Measurements from ENCODE around the gene FAM151A. TPM values are rescaled to one million over a fixed set of nuclear protein-coding genes. Genes with fewer than 3 reads are reported as not detected.
"Not testable (repeated sequence)": the region's sequence is repeated elsewhere in the genome, so short reads cannot be mapped to it uniquely, and the experiment has no call there.

The FAM151A gene
- total RNA-seq, 2 experiments from 2014 or later, result not detected

DNA sequence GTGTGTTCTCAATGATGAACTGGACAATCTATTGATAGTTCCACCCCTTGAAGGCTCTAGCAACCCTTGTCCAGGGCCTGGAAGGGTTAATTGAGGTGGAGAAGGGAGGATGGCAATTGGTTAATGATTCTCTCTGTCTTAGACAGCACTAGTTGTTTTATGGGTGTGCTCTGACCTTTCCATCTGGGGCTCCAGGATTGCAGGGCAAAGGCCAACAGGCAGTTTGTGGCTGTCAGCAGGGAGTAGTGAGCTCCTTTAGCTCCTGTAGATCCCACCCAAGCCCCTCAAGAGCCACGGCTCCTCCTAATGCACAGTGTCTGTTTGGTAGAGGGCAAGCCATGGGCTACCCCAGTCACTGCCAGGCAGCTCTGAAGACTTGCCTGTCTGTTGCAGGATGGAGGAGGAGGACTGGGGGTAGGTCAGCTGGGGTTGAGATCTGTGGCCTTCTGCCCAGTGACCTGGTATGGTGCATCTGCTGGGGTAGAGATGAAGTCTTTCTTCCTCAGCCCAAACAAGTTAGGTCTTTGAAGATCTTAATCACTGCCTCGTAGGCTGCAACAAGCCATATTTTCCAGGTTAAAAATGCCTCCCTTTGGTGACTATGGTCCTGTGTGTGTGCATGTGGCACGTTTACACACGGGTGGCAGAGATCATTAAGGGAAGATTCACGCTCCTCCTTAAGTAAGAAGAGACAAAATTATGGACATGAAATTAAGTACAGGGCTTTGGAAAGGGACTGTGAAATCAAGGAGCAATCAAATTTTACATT, 26.0 kb upstream of the FAM151A start:
- no peak for DNase-seq
- POLR2A ChIA-PET, result no interaction called here
- no peak for ATAC-seq (ENCODE audit: low read depth)
- peaks cover under 1% of the 10 kb centered on the region for H3K9me3 Mint-ChIP-seq
- no peaks in the 10 kb centered on the region for H3K4me1 Mint-ChIP-seq
- no peak overlapping the region for H3K4me3 Mint-ChIP-seq
- peaks cover 14% of the 10 kb centered on the region for H3K27me3 Mint-ChIP-seq
- no peak overlapping the region for H3K27ac Mint-ChIP-seq
- H3K36me3 Mint-ChIP-seq, result no peaks in the 10 kb centered on the region

DNA sequence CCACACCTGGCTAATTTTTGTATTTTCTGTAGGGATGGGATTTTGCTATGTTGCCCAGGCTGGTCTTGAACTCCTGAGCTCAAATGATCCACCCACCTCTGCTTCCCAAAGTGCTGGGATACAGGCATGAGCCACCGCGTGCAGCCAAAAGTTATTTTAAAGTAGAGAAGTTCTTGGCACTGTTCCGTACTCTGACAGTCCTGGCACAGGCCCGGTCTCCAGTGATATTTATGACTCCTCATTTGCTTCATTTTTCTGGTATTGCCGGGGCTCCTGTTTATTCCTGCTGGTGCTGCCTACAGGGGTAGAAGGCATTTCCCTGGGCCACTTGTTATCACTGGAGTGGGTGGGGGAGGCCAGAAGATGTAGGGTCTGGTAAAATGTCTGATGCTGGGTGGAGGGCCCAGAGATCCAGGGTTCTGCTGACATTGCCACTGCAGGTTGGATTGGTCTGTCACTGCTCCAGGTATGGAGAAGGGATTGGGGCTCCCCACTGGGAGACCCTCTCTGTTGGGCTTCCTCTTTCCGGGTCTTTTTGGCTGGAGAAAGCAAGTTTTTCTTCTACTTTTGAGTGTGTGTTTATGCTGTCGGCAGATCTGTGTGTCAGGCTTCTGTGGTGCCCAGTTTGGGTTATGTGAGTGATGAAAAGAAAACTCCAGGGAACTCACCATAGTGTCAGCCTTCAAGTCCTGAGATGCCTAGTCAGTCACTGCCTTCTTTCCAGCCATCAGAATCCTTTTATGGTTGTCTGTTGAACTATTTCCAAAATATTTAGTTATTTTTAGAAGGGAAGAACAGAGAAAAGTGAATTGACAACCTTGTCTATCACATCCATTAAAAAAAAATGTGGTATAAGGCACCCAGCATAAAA, 22.7 kb upstream of the FAM151A start:
- POLR2A ChIA-PET, result no interaction called here
- peaks cover 13% of the 10 kb centered on the region for H3K27me3 Mint-ChIP-seq
- no peak overlapping the region for H3K27ac Mint-ChIP-seq
- no peak overlapping the region for H3K4me3 Mint-ChIP-seq
- peaks cover 7% of the 10 kb centered on the region for H3K9me3 Mint-ChIP-seq
- no peak for ATAC-seq (ENCODE audit: low read depth)
- DNase-seq, result no peak
- H3K36me3 Mint-ChIP-seq, result no peaks in the 10 kb centered on the region
- no peaks in the 10 kb centered on the region for H3K4me1 Mint-ChIP-seq

DNA sequence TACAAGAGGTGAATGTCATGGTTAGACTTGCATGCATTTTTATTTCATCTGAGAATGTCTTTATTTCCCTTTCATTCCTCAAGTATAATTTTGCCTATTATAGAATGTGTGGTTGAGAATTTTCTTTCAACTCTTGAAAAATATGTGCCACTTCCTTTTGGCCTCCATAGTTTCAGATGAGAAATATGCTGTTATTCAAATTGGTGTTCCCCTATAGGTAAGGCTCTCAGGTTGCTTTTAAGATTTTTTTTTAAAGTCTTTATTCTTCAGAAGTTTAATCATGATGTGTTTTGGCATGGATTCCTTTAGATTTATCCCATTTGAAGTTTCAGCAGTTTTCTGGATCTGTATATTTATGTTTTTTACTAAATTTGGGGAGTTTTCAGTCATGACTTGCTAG, 20.4 kb upstream of the FAM151A start:
- Mint-ChIP-seq H3K27ac (no peak overlapping the region), H3K36me3 (no peaks in the 10 kb centered on the region), H3K9me3 (peaks cover 7% of the 10 kb centered on the region), H3K4me3 (no peak overlapping the region), H3K4me1 (no peaks in the 10 kb centered on the region), H3K27me3 (peaks cover 12% of the 10 kb centered on the region)
- no peak for ATAC-seq (ENCODE audit: low read depth)
- no peak for DNase-seq
- POLR2A ChIA-PET, result no interaction called here

GRCh38 chr1:54640863-54641836, 17.8 kb upstream of the FAM151A start, which contains the start of gene MROH7:
Gene MROH7 (plus strand): TSS chr1:54641786. CDS start chr1:54652927, 11,141 bp downstream.
- Mint-ChIP-seq H3K9me3 (peaks cover 7% of the 10 kb centered on the region), H3K27me3 (peaks cover 12% of the 10 kb centered on the region), H3K4me1 (no peaks in the 10 kb centered on the region), H3K36me3 (no peaks in the 10 kb centered on the region), H3K27ac (no peak within 1 kb of the TSS), H3K4me3 (no peak within 1 kb of the TSS)
- no peak for DNase-seq
- POLR2A ChIA-PET, result no interaction called here
- ATAC-seq (ENCODE audit: low read depth), result no peak

- peaks cover 14% of the 10 kb centered on the region for H3K27me3 Mint-ChIP-seq
Observed at GRCh38 chr1:54640361-54640760, 17.0 kb upstream of the FAM151A start.

DNA sequence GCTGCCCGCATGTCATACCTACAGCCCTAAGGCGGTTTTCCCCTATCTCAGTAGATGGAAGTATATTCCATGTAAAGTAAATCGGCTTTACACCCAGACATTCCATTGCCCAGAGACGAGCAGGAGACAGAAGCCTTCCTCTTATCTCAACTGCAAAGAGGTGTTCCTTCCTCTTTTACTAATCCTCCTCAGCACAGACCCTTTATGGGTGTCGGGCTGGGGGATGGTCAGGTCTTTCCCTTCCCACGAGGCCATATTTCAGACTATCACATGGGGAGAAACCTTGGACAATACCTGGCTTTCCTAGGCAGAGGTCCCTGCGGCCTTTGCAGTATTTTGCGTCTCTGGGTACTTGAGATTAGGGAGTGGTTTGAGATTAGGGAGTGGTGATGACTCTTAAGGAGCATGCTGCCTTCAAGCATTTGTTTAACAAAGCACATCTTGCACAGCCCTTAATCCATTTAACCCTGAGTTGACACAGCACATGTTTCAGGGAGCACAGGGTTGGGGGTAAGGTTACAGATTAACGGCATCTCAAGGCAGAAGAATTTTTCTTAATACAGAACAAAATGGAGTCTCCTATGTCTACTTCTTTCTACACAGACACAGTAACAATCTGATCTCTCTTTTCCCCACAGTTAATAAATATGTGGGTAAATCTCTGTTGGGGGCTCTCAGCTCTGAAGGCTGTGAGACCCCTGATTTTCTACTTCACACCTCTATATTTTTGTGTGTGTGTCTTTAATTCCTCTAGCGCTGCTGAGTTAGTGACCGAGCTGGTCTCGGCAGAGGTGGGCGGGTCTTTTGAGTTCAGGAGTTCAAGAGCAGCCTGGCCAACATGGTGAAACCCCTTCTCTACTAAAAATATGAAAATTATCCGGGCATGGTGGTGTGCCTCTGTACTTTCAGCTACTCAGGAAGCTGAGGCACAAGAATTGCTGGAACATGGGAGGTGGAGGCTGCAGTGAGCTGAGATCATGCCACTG, 13.4 kb upstream of the FAM151A start:
- H3K4me1 Mint-ChIP-seq; H3K36me3 Mint-ChIP-seq; ATAC-seq (ENCODE audit: low read depth); DNase-seq; H3K9me3 Mint-ChIP-seq; H3K27ac Mint-ChIP-seq; H3K4me3 Mint-ChIP-seq; POLR2A ChIA-PET: not testable (repeated sequence)
- H3K27me3 Mint-ChIP-seq, result peaks cover 26% of the 10 kb centered on the region

More at GRCh38 chr1:54640361-54640760, 17.0 kb upstream of the FAM151A start:
- no peaks in the 10 kb centered on the region for H3K36me3 Mint-ChIP-seq
- H3K9me3 Mint-ChIP-seq, result peaks cover 7% of the 10 kb centered on the region
- ATAC-seq (ENCODE audit: low read depth) (no peak), DNase-seq (no peak)
- H3K4me3 Mint-ChIP-seq, result no peak overlapping the region
- H3K27ac Mint-ChIP-seq, result no peak overlapping the region
- POLR2A ChIA-PET, result no interaction called here
- H3K4me1 Mint-ChIP-seq, result no peaks in the 10 kb centered on the region

- H3K36me3 Mint-ChIP-seq; H3K27ac Mint-ChIP-seq; H3K9me3 Mint-ChIP-seq; H3K4me3 Mint-ChIP-seq; ATAC-seq (ENCODE audit: low read depth); H3K4me1 Mint-ChIP-seq; DNase-seq; POLR2A ChIA-PET: not testable (repeated sequence)
- H3K27me3 Mint-ChIP-seq, result peaks cover 28% of the 10 kb centered on the region
Observed at GRCh38 chr1:54635804-54636203, 12.5 kb upstream of the FAM151A start.

DNA sequence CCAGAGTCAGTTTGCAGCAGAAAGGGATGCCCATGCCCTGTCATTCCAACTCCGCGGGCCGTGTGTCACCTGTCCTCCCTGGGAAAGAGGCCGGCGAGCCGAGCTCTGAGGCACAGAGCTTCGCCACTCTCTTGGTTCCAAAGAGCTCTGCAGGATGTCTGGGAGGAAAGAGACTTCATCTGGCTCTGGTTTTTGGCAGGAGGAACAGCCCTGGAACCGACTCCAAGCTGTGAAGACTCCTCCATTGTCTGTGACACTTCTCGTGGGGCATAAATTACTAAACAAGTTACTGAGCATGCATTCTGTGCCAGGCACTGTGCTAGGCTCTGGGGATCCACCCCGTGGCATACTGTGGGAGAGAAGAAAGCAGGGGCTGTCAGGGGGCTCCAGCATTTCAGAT, 3.9 kb upstream of the FAM151A start:
- Mint-ChIP-seq H3K9me3 (no peaks in the 10 kb centered on the region), H3K27ac (no peak overlapping the region), H3K4me3 (no peak overlapping the region), H3K4me1 (no peaks in the 10 kb centered on the region), H3K36me3 (no peaks in the 10 kb centered on the region), H3K27me3 (peaks cover 6% of the 10 kb centered on the region)
- POLR2A ChIA-PET, result no interaction called here
- DNase-seq, result no peak
- no peak for ATAC-seq (ENCODE audit: low read depth)

- H3K9me3 Mint-ChIP-seq, result no peaks in the 10 kb centered on the region
- H3K27ac Mint-ChIP-seq, result no peak overlapping the region
- no peak overlapping the region for H3K4me3 Mint-ChIP-seq
Observed at GRCh38 chr1:54624466-54625464, 1.4 kb upstream of the FAM151A start.

GRCh38 chr1:54619749-54620148, 3.6 kb downstream of the FAM151A start:
- H3K27ac Mint-ChIP-seq, result no peak overlapping the region
- peaks cover 5% of the 10 kb centered on the region for H3K27me3 Mint-ChIP-seq
- POLR2A ChIA-PET, result no interaction called here
- H3K4me1 Mint-ChIP-seq, result no peaks in the 10 kb centered on the region
- no peak overlapping the region for H3K4me3 Mint-ChIP-seq
- no peaks in the 10 kb centered on the region for H3K9me3 Mint-ChIP-seq
- no peaks in the 10 kb centered on the region for H3K36me3 Mint-ChIP-seq
- DNase-seq, result no peak
- no peak for ATAC-seq (ENCODE audit: low read depth)

More at GRCh38 chr1:54624466-54625464, 1.4 kb upstream of the FAM151A start:
- POLR2A ChIA-PET, result no interaction called here
- no peaks in the 10 kb centered on the region for H3K4me1 Mint-ChIP-seq
- no peak for ATAC-seq (ENCODE audit: low read depth)
- DNase-seq, result no peak
- H3K27me3 Mint-ChIP-seq, result peaks cover 5% of the 10 kb centered on the region
- no peaks in the 10 kb centered on the region for H3K36me3 Mint-ChIP-seq

- H3K27ac Mint-ChIP-seq, result no peak overlapping the region
- H3K4me1 Mint-ChIP-seq, result no peaks in the 10 kb centered on the region
- ATAC-seq (ENCODE audit: low read depth) (no peak), DNase-seq (no peak)
- H3K36me3 Mint-ChIP-seq, result no peaks in the 10 kb centered on the region
- POLR2A ChIA-PET, result no interaction called here
- no peaks in the 10 kb centered on the region for H3K9me3 Mint-ChIP-seq
- peaks cover 2% of the 10 kb centered on the region for H3K27me3 Mint-ChIP-seq
- H3K4me3 Mint-ChIP-seq, result no peak overlapping the region
Observed at GRCh38 chr1:54615531-54616279, 7.6 kb downstream of the FAM151A start.

Data from activated naive CD8-positive, alpha-beta T cell treated with anti-CD3 and anti-CD28 coated beads, Interleukin-2, amount 10 ng/mL, durations not matched to agents 7 days and 5 days (primary cell).